Measurements from ENCODE around the gene BRSK2.
A peak's percentile ranks its signal among the peaks of the same experiment; 100 is the strongest.

BRSK2 gene

DNA sequence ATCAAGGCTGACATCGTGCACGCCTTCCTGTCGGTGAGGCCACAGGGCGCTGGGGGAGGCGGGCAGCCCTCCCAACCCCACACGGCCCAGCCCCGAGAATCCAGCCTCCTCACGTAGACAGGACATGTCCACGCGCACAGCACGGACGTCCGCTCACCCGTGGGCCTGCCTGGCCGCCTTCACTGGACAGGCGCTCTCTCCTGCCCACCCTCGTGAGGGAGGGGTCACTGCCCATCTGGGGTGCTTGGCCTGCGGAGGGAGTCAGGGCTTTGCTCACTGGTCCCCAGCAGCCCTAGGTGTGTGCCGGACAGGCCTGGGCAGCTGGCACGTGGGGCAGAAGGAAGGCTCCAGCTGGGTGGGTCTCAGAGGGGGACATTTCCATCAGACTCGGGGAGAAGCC lies 64.8 kb downstream of the BRSK2 start:
- no peak for DNase-seq

- DNase-seq, result no peak
Measured at GRCh38 chr11:1455032-1455762, 65.5 kb downstream of the BRSK2 start.

GRCh38 chr11:1455763-1456060 lies 66.0 kb downstream of the BRSK2 start:
- DNase-seq, result no peak

- no peak for DNase-seq
Measured at GRCh38 chr11:1456176-1456575, 66.4 kb downstream of the BRSK2 start.

DNA sequence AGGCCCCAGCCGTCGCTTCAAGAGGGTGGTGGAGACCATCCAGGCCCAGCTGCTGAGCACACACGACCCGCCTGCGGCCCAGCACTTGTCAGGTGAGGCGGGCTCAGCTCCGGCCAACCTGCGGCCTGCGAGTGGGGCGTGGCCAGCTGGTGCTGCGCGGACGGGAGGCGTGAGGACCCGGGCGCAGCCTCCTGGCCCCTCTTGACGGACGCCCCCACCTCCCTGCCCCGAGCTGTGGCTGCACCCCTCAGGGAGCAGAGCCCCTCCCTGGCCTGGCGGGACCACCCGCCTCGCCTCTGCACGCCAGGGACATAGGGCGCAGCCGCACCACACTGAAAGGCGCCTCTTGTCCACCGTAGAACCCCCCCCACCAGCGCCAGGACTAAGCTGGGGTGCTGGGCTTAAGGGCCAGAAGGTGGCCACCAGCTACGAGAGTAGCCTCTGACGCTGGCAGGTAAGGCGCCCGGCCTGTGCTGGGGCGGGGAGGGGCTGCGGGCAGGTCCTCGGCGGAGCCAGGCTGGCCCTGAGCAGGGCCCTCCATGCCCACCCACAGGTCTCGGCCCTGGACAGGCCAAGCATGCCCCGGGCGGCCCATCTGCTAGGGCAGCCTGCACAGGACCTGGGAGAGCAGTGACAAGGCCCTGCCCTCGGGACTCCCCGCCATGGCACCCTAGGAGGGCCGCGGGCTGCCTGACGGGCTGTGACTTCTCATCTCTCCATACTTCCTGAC lies 67.0 kb downstream of the BRSK2 start:
- DNase-seq, result no peak

- no peak for DNase-seq
Measured at GRCh38 chr11:1457326-1457680, 67.6 kb downstream of the BRSK2 start.

- no peak for DNase-seq
Measured at GRCh38 chr11:1457856-1458255, 68.1 kb downstream of the BRSK2 start.

- peak; percentile 24 to 56 for DNase-seq
Measured at GRCh38 chr11:1458340-1459218, 68.8 kb downstream of the BRSK2 start.

DNA sequence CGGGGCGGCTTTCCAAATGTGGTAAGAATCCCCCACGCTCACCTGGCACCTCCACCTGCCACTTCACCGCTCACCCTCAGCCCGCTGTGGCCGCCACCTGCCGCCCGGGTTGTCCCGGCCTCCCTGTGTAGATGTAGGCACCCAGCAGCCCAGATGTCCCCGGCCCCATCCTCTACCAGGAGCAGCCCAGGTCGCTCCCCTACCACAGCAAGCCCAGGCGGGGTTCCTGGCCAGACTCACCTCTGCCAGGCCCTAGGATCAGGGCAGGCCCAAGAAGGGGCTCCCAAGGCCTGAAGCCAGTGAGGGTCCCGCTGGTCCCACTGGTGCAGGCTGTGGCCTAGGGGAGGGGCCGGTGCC lies 69.5 kb downstream of the BRSK2 start:
- no peak for DNase-seq

DNA sequence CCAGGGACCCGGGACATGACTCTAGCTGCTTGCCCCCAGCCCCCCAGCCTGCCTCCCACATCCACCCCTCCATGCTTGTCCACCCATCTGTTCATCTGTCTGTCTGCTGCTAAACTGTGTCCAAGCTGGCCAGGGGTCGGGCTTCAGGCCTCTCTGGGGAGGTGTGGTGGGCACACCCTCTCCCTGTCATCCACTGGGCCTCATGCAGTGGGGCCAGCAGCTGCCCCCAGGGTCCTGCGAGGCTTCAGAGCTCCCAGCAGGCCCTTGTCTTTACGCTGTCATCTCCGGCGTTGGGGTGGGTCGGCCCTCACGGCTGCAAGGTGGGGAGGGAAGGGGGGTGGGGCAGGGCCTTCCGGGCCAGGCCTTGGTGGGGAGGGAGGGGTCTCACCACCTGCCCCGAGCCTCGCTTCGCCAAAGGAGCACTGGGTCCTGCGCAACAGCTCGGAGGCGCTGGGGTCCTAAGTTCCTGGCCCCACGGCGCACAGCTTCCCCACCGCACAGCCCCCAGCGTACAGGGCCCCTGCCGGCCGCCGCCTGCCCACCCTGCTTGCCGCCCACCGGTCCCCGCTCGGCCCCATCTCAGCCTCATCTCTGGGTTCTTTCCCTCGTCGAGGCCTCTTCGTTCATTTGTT lies 70.1 kb downstream of the BRSK2 start:
- no peak for DNase-seq

DNA sequence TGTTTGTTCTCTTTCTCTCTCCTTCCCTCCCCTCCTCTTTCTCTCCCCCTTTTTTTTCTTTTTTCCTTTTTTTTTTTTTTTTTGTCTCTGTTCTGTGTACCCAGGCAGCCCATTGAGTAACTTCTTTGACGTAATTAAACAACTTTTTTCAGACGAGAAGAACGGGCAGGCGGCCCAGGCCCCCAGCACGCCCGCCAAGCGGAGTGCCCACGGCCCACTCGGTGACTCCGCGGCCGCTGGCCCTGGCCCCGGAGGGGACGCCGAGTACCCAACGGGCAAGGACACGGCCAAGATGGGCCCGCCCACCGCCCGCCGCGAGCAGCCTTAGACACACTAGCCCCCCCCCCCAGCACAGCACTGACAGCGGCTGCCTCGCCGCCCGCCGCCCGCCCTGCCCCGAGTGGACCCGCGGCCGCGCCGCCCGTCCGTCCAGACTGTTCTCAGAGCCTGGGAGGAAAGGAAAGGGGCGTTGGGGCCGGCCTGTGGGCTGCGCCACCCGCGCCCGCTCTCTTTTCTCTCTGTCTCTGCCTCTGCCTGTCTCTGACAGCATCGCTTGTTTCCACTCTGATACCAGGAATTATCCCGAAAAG lies 70.8 kb downstream of the BRSK2 start:
- DNase-seq, result no peak

- no peak for DNase-seq
Measured at GRCh38 chr11:1460986-1461825, 71.5 kb downstream of the BRSK2 start.

DNA sequence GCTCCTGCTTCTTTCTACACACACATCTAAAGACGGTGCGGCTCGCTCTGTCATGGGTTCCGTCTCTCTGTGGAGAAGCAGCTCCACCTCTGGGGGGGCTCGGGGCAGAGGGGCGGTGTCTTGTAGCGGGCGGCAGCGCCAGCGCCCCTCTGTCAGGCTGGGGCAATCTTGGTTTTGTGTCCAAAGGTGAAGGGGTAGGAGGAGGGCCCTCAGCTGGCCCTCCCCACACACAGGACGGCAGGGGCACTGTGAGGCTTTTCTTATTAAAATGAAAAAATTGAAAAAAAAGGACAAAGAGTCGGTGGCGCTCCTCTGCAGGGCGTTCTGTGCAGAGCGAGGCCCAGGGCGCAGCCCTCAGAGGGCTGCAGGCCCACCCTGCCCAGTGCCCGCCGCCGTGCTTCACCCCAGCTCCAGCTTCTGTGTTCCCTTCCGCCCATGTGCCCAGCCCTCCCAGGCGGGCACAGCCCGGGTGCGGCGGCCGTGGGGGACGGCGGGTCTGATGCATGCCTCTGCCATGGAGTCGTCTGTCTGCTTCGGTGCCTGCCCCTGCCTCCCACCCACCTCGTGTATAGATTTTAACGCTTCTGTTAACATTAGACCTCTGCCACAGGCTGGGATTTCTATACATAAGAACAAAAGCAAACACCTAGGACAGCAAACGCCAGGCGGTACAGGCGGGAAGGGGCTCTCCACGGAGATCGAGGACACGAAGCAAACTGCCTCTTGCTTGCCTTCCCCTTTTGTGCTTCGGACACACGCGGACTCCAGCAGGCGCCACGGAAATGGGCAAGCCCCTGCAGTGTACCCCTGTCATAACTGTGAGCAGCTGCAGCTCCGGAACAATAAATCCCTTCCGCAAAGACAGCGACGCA lies 72.3 kb downstream of the BRSK2 start:
- DNase-seq, result no peak

DNA sequence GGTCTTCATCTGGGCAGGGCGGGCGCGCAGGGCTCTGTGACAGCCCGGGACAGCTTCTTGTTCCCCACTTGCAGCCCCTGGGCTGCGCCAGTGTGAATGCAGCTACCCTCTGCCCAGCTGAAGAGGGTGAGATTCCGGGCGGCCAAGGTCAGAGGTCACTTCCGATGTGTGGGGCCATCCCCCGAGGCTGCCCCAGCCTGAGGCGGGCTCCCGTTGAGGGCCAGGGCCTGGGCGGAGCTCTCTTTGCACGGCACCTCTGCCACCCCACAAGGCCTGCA lies 72.9 kb downstream of the BRSK2 start:
- DNase-seq, result no peak

- no peak for DNase-seq
Measured at GRCh38 chr11:1463056-1463455, 73.3 kb downstream of the BRSK2 start.

DNA sequence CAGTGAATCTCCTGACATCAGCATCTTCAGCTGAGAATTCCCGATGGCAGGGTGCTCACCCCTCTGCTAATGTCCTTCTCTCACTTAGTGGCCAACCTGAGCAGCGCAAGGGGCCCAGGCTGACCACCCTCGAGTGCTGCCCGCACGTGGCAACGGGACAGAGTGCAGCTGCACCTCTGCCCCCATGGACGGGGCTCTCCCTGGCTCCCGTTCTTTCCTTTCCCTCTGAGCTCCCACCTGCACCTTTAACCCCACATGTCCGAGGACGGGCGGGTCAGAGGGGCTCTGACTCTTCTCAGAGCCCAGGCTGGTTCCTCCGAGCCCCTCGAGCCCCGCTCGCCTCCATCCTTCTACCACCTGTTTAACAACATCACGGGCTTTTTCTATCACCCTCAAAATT lies 77.0 kb downstream of the BRSK2 start:
- DNase-seq, result no peak

DNA sequence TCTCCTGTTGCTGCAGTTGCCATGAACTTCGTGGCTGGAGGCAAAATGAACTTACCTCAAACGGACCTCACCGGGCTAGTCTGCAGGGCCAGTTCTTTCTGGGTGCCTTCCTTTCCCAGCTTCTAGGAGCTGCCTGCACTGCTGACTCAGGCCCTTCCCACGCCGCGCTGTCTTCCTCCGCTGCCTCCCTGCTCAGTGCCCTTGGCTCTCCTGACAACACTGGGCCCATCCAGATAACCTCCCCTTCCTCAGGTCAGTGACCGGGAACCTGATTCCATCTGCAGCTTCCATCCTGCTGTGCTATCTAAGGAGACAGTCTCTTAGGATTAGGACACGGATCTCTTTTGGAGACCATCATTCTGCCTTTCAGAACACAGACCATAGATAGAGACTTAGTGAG lies 77.5 kb downstream of the BRSK2 start:
- DNase-seq, result no peak

GRCh38 chr11:1468002-1468401 lies 78.3 kb downstream of the BRSK2 start:
- no peak for DNase-seq

GRCh38 chr11:1468473-1469066 lies 78.8 kb downstream of the BRSK2 start:
- DNase-seq, result no peak

GRCh38 chr11:1469287-1469910 lies 79.7 kb downstream of the BRSK2 start:
- no peak for DNase-seq

Measured in NCI-H187 (cell line).